OCI-LY7 (cell line): ENCODE data around the gene RFC3.
A peak's percentile ranks its signal among the peaks of the same experiment; 100 is the strongest.

Experiments
- EZH2phosphoT487 ChIP-seq: fragments of 200-600 bp; sonication (generic); IDR thresholded peaks from 2 replicates; pipeline ENCODE4 v1.6.1; 2018; ENCODE audit warnings: low read depth, borderline replicate concordance, mild to moderate bottlenecking, mixed run types, antibody characterized with exemption, low read length, moderate library complexity, mixed read lengths
- TF ChIP-seq, protein P1 (sequence below): fragments of 200-600 bp; sonication (generic); conservative IDR thresholded peaks from 2 replicates; pipeline ENCODE4 v1.5.1; 2014; ENCODE audit warnings: mild to moderate bottlenecking, antibody characterized with exemption, low read length, moderate library complexity, mixed read lengths

DNA sequence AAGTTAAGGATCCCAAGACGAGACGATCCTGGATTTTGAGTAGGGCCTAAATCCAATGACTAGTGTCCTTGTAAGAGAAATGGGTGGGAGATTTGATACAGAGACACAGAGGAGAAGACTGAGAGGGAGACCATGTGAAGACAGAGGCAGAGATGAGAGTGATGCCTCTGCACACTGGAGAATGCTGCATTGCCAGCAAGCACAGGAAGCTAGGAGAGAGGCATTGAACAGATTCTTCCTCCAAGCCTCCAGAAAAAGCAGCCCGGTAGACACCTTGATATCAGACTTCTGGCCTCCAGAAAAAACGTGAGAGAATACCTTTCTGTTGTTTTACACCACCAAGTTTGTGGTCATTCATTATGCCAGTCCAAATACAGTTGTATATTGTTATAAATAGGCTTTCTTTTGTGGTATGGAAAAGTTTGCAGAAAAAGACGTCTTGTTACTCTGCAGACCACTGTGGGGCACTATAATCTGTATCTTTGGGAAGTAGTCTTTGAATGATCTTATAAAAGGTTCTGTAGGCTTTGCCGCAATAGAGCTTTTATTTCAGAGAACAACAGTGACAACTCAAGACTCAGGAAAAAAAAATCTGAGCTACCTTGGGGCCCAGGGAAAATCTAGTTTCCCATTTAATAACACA lies 17.9 kb upstream of the RFC3 start:
- TF ChIP-seq, protein P1, sequence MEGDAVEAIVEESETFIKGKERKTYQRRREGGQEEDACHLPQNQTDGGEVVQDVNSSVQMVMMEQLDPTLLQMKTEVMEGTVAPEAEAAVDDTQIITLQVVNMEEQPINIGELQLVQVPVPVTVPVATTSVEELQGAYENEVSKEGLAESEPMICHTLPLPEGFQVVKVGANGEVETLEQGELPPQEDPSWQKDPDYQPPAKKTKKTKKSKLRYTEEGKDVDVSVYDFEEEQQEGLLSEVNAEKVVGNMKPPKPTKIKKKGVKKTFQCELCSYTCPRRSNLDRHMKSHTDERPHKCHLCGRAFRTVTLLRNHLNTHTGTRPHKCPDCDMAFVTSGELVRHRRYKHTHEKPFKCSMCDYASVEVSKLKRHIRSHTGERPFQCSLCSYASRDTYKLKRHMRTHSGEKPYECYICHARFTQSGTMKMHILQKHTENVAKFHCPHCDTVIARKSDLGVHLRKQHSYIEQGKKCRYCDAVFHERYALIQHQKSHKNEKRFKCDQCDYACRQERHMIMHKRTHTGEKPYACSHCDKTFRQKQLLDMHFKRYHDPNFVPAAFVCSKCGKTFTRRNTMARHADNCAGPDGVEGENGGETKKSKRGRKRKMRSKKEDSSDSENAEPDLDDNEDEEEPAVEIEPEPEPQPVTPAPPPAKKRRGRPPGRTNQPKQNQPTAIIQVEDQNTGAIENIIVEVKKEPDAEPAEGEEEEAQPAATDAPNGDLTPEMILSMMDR = peak; percentile 91
- TF ChIP-seq EZH2phosphoT487 = no peak
